ENCODE measurements around the gene ZNF622. TPM values are rescaled to one million over a fixed set of nuclear protein-coding genes. Genes with fewer than 3 reads are reported as not detected.

The ZNF622 gene
- total RNA-seq, 1 experiment from 2014 or later: 35.3 TPM

- DNase-seq (ENCODE audit: low read depth): no peak
- in situ Hi-C loops (cut with HindIII; ENCODE audit: low pct_unique_long_range_greater_than_20kb, low sequenced_read_pairs): no loop called here
Observed at GRCh38 chr5:16406630-16407029, 59.0 kb downstream of the ZNF622 start.

GRCh38 chr5:16406023-16406422 is 59.6 kb downstream of the ZNF622 start:
- in situ Hi-C loops (cut with HindIII; ENCODE audit: low pct_unique_long_range_greater_than_20kb, low sequenced_read_pairs): no loop called here
- DNase-seq (ENCODE audit: low read depth): no peak

Other genes with a start within 250 kb of the ZNF622 start
- 7.6 and 9.5 TPM in 2 replicates for gene RETREG1, start 151.2 kb upstream of the ZNF622 start, total RNA-seq (2014; rRNA removed; shearing (Covaris generic); ENCODE audit: low replicate concordance)